HG02678 (cell line): Measurements from ENCODE around the gene GPN1.
A peak's percentile ranks its signal among the peaks of the same experiment; 100 is the strongest.
"Not testable (repeated sequence)": the region's sequence is repeated elsewhere in the genome, so short reads cannot be mapped to it uniquely, and the experiment has no call there.

Source experiments
- ATAC-seq: cut with Tn5 transposase; IDR thresholded peaks from one replicate; pipeline ENCODE4 v1.9.1; 2021; ENCODE audit warnings: mild to moderate bottlenecking, moderate library complexity; ENCODE audit not compliant: unreplicated experiment

GPN1 gene

DNA sequence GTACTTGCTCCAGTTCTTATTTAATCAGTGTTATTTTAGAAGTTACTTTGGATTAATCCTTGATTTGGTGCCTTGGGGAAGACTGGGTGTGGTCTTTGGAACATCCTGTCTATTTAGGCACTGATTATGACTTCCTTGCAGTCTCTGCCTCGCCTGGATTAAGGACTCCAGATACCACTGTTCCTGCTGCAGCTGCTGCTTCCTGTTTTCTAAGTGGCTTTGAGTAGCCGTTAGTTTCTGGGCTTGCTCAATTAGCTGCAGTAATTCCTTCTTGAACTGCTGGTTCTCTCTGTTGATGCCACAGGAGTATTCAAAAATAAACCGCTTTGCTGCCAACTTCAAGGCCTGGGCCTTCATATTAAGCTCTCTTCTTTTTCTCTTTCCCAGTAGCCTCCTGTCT is 1.9 kb upstream of the GPN1 start:
- ATAC-seq, result not testable (repeated sequence)

DNA sequence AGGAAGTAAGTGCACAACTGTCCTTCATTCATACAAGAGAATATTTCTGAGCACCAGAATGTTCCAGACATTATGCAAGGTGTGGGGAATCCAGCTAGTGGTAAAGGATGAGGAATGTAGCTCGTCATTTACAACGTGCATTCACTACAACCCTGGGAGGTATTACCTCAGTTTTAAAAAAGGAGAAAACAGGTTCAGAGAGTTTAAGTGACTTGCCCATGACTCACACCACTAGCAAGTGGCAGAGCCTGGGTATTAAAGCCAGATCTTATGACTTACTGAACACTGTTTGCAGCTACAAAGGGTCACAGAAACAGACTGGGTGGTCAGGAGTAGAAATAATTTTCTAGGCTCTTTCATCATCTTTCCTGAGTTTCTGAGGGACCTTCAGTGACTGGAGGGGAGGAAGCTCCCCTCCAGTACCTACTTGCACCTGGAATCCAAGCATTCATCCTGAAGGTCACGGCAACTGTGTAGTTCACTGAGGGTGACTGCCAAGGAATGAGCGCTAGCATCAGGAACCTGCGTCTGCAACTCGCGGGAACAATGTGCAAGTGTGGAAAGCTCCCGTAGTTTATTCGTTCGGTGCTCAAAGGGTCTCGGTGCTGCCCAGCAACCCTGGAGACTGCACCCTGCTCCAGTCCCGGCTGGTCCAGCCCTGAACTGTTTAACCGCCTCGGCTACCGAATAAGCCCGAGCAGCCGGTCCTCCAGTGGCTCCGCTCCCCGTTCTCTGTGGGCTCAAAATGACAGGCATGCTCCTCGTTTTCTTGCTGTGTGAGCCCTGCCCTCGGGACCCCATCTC is 685 bp upstream of the GPN1 start:
- ATAC-seq, result peak; percentile 12

DNA sequence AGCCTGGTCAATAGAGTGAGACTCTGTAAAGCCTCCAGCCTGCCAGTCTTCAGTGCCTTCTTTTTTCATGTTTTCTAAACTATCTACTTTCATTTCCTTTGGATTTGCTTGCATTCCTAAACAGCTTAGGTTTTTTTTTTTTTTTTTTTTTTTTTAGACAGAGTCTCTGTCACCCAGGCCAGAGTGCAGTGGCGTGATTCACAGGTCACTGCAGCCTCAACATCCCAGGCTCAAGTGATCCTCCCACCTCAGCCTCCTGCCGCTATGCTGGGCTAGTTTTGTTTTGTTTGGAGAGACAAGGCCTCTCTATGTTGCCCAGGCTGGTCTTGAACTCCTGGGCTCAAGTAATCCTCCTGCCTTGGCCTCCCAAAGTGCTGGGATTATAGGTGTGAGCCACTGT is 1.4 kb downstream of the GPN1 start:
- ATAC-seq, result not testable (repeated sequence)

DNA sequence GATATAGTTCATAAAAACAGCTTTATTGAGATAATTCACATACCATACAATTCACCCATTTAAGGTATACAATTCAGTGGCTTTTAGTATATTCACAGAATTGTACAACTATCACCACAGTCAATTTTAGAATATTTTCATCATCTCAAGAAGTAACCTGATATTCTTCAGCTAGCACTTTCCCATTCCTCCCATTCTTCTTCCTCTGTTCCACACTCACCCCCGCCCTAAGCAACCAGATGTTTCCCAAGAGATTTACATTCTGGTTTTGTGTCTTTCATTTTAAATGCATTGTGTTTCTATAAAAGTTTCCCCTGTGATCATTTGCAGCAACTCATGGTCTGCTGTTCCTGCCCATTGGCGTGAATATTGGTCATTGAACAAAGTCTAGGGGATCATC is 5.4 kb downstream of the GPN1 start:
- no peak for ATAC-seq

DNA sequence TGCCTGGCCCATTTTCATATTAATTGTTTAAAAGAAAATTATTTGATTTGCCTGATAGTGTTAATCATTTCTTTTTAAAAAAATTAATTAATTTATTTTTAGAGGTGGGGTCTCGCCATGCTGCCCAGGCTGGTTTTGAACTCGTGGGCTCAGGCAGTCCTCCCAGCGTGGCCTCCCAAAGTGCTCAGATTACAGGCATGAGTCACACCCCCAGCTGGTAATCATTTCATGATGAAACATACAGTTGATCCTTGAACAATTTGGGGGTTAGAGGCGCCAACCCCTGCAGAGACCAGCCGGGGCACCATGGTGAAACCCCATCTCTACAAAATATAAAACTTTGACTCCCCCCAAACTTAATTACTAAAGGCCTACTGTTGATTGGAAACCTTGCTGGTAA is 7.9 kb downstream of the GPN1 start:
- no peak for ATAC-seq

DNA sequence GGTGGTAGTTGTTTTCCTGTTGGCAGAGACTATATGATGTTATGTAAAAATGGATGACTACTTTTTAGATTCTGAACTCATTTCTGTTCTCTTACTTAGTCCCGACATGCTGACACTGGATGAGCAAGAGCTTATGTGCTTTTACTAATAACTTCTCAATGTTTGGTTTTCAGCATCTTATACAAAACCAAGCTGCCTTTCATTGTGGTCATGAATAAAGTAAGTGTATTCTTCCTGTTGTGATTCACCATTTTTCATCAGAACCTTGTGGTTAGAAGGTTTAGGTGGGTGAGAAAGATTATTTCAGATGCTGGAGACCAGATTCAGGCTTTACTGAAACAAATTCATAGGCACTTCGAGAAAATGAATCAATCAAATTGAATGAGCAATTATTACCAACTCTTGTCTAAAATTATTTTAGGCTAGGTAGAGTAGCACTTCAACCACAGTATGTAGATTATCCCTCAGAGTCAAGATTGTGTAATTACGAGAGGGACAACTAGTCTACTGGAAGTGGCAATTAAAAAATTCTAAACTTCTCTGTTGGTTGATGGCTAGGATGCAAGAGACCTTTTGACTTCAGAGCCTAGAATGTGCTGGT is 9.3 kb downstream of the GPN1 start:
- ATAC-seq, result no peak

DNA sequence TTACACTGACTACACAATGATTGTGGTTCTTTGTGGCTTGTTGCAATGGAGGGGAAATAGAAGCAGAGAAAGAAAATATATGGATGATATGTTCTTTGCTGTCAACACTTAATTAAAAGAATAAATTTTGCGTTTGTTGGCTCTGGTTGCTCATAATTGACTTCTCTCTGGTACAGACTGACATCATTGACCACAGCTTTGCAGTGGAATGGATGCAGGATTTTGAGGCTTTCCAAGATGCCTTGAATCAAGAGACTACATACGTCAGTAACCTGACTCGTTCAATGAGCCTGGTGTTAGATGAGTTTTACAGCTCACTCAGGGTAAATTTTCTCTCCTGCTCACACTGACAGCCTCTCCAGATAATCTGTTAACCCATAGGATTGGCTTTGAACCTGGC is 9.9 kb downstream of the GPN1 start:
- ATAC-seq, result no peak

DNA sequence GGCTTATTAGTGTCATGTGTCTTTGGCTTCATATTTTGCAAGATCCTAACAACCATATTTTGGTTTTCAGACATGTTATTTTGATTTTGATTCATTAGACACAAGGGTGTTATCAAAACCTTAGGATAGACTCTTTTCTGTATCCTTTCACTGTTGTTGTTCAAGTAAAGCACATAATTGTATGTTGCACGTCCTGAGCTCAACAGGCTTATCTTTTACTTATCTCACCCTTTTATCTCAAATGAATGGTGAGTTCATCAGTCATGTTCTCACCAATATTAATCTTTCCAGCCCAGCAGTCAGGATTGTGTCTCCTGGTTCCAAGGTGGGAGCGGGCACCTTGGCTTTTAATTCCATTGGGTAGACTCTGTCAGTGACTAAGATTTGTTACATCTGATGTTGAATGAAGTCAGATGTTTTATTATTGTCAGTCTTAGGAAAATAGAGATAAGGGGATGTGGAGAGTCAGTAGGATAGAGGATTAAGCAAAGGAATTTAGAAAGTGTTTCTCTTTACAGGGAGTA is 11.9 kb downstream of the GPN1 start:
- no peak for ATAC-seq

DNA sequence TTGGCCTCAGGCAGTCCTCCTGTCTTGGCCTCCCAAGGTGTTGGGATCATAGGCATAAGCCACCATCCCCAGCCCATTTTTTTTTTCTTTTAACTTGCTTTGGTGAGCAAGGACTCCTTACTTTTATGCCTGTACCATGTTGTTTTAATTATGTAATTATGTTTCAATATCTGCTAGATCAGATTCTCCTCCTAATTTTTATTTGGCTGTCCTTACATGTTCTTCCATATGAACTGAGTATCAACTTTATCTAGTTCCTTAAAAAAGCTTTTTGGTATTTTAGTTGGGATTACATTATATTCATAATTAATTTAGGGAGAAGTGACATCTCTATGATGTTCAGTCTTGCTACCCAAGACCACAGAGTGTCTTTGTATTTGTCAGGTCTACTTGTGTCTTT is 16.3 kb downstream of the GPN1 start:
- no peak for ATAC-seq

DNA sequence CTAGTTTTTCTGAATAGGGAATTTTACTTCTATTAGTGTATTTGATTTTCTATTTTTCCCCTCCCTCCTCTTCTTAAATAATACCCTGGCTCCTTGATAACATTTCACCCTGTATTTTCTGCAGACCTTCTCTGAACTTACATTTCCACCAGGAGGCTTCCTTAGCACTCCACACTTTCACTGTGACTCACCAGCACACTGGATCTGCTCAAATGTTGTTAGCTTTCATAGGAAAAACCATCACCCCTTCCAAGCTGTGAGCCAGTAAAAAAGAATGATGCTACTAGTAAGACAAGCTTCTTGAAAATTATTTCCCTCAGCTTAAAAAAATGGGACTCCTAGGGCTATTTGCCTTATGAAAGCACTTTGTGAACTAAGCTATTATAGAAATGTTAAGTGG is 18.4 kb downstream of the GPN1 start:
- no peak for ATAC-seq

DNA sequence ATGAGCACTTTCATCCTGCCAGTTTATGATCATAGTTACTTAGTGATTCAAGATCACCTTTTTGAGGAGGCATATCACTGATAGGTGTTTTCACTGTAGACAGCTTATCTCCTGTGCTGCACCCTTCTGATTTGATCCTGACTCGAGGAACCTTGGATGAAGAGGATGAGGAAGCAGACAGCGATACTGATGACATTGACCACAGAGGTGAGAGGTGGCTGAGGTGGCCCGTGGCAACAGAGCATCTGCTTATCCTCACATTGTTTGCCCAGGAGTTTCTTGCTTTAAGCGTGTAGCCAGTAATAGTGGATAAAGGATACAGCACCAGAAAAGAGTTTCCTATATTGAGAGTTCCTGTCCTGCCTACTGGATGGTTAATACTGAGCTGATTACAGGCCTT is 18.9 kb downstream of the GPN1 start:
- ATAC-seq, result no peak

DNA sequence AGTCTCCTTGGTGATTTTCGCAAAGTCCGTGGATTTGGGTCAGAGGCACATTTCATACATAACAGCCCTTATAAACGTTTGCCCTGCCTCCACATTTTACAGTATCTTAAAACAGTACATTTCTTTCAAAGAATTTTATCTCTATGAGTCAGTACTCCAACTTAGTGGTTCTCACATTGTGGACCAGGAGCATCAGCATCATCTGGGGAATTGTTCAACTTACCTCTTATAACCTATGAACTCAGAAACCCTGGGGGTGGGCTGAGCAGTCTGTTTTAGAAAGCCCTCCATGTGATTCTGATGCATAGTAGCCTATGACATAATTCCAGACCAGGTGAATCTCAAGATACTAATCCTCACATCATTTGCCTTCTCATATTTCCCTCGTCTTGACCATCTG is 22.2 kb downstream of the GPN1 start:
- no peak for ATAC-seq

DNA sequence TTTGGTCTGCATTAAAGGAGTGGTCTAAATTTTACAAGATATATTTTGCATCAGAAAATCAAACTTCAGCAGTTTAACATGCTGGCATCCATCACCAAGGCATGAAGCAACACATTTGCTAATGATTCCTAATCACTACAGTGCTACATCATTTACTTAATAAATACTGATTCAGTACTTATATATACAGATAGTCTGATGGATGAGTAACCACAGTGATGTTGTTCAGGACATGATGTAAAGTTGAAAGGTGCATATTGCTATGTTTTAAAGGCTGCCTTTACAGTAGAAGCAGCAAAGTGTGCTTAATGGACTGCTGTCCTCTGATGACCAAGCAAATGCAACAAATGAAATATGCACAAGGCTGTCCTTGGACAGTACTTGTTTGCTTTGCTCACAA is 23.5 kb downstream of the GPN1 start:
- ATAC-seq, result no peak

DNA sequence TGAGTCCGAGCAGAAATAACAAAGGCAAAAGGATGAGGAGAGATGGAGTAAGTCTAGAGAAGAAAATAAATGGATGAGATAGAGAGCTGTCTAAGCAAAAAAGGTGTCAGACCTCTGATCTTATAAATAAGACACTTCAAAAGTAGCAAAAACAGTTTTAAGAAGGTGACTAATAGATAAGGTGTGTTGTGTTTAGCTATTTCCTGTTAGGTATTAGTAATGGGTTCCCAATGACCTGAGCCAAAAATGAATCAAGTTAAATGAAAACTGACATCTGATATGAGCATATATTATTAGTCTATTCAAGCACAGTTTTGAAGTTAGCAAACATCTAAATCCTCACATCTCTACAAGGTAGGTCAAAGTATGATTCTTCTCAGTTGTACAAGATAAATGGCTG is 23.9 kb downstream of the GPN1 start:
- no peak for ATAC-seq

DNA sequence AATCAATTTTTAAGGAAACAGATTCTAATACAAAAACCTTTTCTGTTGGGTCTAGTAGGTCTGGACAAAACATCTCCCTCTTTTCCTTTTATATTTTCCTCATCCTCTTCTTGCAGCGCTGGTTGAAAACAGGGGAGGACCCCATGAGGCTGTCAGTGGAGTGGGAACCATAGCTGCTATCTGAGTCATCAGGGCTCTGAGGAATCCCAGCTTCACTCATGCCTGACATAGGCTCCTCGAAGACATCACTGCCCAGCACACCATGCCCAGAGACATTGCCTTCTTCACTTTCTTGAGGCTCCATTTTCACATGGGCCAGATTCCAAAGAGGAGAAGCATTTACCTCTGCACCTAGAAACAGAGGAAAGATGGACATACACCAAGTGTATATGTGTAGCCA is 24.5 kb downstream of the GPN1 start:
- no peak for ATAC-seq

DNA sequence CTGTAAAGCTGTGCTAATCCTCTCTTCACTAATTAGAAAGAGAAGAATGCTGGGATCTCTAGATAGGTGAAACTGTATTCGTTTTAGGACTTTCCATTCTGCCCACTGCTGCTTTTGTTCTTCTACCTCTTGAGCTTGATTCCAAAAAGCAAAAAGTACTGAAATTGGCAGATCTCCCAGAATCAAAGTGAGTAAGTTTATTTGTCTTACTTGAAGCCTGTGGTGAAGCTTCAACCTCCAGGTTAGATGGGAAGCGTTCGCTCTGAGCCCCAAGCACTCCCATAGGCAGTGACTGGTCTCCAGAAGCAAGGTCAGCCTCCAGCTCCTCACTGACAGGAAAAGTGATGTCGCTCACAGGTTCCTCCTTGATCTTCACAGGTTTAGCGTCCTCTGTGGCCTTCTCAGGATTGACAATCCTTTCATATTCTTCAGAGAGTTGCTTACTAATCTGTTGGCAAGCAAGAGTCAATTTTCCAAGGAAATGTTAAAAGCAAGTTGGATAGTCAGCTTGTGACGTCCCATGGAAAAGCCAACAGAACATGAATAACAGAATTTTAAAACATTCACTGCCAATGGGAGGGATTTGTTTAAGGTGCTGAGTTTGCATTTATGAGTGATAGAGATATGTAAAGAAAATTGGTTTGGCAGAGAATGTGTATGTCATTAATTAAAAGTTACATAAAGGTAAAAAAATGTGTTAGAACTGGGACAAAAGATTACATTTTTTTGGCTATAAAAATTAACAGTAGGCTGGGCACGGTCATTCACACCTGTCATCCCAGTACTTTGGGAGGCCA is 26.5 kb downstream of the GPN1 start:
- no peak for ATAC-seq

DNA sequence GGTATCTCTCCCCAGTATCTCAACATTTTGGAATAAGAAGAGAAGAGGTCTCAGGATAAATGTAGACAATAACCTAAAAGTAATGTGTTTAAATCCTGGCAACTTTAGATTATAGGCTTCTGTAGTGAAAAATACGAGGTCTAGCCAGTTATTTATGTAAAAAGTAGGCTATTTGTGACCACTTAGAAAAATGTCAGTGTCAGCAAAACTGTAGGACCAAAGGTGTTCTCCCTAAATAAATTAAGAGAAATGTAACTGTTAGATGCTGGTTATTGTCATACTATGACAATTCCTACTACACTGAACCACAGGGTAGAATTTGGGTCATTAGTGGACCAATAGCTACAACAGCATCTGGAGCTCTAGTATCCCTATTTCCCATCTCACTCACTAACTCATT is 32.5 kb downstream of the GPN1 start:
- no peak for ATAC-seq

DNA sequence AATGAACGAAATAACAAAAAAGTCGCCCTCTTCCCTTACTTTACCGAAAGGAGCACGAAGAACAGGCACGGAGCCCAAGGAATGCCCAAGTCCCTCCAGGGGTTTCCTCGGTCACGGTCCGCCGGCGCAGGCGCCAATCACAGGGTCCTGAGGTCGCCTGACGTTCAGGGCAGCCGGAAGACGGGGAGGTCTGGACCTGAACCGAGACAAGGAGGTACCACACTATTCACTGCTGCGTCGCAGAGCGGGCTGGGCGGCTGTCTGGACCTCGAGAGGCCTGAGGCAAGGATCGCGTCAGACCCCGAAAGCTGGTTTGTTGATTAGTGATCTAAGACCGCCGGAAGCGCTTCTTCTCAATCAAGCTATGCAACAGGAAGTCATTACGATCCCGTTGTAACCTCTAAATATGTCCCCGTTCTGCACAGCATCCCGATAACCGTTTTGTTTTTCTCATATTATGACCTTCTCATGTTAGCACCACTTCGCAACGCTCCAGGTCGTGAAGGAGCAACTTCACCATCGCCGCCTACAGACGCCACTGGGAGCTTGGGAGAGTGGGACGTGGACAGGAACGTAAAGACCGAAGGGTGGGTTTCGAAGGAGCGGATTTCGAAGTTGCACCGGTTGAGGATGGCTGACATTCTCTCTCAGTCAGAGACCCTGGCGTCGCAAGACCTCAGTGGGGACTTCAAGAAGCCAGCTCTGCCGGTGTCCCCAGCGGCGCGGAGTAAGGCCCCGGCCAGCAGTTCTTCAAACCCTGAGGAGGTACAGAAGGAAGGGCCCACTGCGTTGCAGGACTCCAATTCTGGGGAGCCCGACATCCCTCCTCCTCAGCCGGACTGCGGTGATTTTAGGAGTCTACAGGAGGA is 34.7 kb downstream of the GPN1 start, which contains the start of the genes SLC4A1AP and SUPT7L:
TSS of gene SLC4A1AP (plus strand) at position 605 of the 869 bp plus-strand sequence. CDS start at position 631, 26 bp downstream.
TSS of gene SUPT7L (minus strand) at position 330 of the 869 bp plus-strand sequence. CDS start 1,422 bp downstream, outside the sequence.
- ATAC-seq, result peak; percentile 70

DNA sequence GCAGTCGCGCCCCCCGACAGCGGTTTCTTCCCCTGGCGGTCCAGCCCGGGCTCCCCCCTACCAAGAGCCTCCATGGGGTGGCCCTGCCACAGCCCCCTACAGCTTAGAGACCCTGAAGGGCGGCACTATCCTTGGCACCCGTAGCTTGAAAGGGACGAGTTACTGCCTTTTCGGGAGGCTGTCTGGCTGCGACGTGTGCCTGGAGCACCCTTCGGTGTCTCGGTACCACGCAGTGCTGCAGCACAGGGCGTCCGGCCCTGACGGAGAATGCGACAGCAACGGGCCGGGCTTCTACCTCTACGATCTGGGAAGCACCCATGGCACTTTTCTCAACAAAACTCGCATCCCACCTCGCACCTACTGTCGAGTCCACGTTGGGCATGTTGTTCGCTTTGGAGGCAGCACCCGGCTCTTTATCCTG is 35.3 kb downstream of the GPN1 start:
- peak; percentile 12 for ATAC-seq

DNA sequence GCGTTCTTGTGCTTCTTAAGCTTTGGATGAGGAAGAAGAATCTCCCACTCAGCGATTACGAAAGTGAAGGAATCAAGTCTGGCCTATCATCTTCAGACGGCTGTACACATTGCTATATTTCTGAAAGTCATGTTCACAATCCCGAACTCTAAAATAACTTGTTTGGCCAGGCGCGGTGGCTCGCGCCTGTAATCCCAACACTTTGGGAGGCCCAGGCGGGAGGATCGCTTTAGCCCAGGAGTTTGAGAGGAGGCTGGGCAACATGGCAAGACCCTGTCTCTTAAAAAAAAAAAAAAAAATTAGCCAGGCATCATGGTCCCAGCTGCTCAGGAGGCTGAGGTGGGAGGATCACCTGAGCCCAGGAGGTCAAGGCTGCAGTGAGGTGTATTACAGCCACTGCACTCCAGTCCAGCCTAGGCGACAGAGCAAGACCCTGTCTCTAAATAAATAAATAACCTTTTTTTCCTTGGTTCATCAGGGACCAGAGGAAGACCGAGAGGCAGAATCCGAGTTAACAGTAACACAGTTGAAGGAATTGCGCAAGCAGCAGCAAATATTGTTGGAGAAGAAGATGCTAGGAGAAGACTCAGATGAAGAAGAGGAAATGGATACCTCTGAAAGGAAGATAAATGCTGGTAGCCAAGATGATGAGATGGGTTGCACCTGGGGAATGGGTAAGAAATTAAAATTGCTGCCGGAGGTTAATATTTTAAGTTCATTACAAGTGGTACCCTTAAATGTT is 35.9 kb downstream of the GPN1 start:
- ATAC-seq, result no peak
